ENCODE measurements around the gene TTI1.

DNA sequence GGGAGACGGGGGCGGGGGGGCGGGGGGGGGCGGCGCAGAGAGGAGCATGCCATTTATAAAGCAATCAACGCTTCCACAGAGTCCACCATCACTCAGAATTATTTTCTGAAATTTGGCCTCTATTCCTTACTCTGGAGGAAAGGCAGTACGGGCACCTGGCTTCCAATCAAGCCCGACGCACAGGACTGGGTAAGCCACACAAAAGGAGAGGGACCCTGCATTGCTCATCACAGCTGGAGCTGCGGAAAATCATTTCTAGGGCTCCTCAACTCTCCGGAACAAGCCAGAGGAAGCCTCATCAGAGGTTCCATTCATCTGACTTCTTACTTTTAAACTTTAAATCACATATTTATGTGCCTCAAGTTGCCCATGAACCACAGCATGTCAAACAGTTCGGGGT is 55.9 kb downstream of the TTI1 start:
- TF ChIP-seq POLR2A (IDR thresholded peaks at IDR 0.05; ENCODE audit: extremely low read depth, insufficient read length) (no peak), MYC (IDR thresholded peaks at IDR 0.05; ENCODE audit: low read depth, low read length) (no peak)
- TF ChIP-seq, protein P1, sequence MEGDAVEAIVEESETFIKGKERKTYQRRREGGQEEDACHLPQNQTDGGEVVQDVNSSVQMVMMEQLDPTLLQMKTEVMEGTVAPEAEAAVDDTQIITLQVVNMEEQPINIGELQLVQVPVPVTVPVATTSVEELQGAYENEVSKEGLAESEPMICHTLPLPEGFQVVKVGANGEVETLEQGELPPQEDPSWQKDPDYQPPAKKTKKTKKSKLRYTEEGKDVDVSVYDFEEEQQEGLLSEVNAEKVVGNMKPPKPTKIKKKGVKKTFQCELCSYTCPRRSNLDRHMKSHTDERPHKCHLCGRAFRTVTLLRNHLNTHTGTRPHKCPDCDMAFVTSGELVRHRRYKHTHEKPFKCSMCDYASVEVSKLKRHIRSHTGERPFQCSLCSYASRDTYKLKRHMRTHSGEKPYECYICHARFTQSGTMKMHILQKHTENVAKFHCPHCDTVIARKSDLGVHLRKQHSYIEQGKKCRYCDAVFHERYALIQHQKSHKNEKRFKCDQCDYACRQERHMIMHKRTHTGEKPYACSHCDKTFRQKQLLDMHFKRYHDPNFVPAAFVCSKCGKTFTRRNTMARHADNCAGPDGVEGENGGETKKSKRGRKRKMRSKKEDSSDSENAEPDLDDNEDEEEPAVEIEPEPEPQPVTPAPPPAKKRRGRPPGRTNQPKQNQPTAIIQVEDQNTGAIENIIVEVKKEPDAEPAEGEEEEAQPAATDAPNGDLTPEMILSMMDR (IDR thresholded peaks at IDR 0.05; ENCODE audit: low read depth, low read length): no peak
- TF ChIP-seq, protein P2, sequence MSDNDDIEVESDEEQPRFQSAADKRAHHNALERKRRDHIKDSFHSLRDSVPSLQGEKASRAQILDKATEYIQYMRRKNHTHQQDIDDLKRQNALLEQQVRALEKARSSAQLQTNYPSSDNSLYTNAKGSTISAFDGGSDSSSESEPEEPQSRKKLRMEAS (IDR thresholded peaks at IDR 0.05; ENCODE audit: low read depth, low read length): no peak
